Neural cell (in vitro differentiated cells): ENCODE data around the gene ETFA. TPM values are rescaled to one million over a fixed set of nuclear protein-coding genes. Genes with fewer than 3 reads are reported as not detected.

ENCODE experiments used
- H2AFZ ChIP-seq: fragments of 200-600, 300-800 bp; sonication (generic), shearing (Covaris generic); 2 replicates; pipeline ENCODE4 v1.6.0; 2014; ENCODE audit warnings: low read depth, mild to moderate bottlenecking, antibody characterized with exemption, low read length, moderate library complexity
- H3F3A ChIP-seq: fragments of 200-600 bp; shearing (Covaris generic); 2 replicates; pipeline ENCODE4 v1.6.1; 2016; ENCODE audit warnings: mild to moderate bottlenecking, moderate library complexity, mixed read lengths, antibody characterized with exemption, low read length; ENCODE audit not compliant: insufficient read depth, poor library complexity, severe bottlenecking
- H3K27ac ChIP-seq: fragments of 200-600, 300-800 bp; sonication (generic), shearing (Covaris generic); 2 replicates; pipeline ENCODE4 v1.5.1; 2014; ENCODE audit warnings: mild to moderate bottlenecking, low read length, moderate library complexity
- H3K27me3 ChIP-seq: fragments of 300-800, 200-600 bp; sonication (generic), shearing (Covaris generic); 2 replicates; pipeline ENCODE4 v1.6.0; 2014; ENCODE audit warnings: mild to moderate bottlenecking, low read depth, low read length, moderate library complexity; ENCODE audit not compliant: insufficient read depth
- H3K36me3 ChIP-seq: fragments of 300-800, 200-600 bp; sonication (generic), shearing (Covaris generic); 2 replicates; pipeline ENCODE4 v1.5.1; 2014; ENCODE audit warnings: mild to moderate bottlenecking, antibody characterized with exemption, low read length, moderate library complexity; ENCODE audit not compliant: insufficient read depth
- H3K4me2 ChIP-seq: fragments of 300-800, 200-600 bp; sonication (generic), shearing (Covaris generic); 2 replicates; pipeline ENCODE4 v1.6.0; 2014; ENCODE audit warnings: mild to moderate bottlenecking, low read length
- H3K4me3 ChIP-seq: fragments of 300-800, 200-600 bp; sonication (generic), shearing (Covaris generic); 2 replicates; pipeline ENCODE4 v1.5.1; 2014; ENCODE audit warnings: mild to moderate bottlenecking, low read length, moderate library complexity
- H3K79me2 ChIP-seq: fragments of 200-600 bp; shearing (Covaris generic); replicated peaks from 2 replicates; pipeline ENCODE4 v1.6.0; 2014; ENCODE audit warnings: mild to moderate bottlenecking, low read length, moderate library complexity; ENCODE audit not compliant: insufficient read depth
- H3K9ac ChIP-seq: fragments of 300-800, 200-600 bp; sonication (generic), shearing (Covaris generic); 2 replicates; pipeline ENCODE4 v1.6.1; 2016; ENCODE audit warnings: mild to moderate bottlenecking, low read length, mixed read lengths
- H3K9me2 ChIP-seq: fragments of 200-600 bp; shearing (Covaris generic); 2 replicates; pipeline ENCODE4 v1.6.1; 2016; ENCODE audit warnings: mild to moderate bottlenecking, low read length, mixed read lengths; ENCODE audit not compliant: insufficient read depth
- H3K9me3 ChIP-seq: fragments of 200-600, 300-800 bp; sonication (generic), shearing (Covaris generic); 2 replicates; pipeline ENCODE4 v1.6.1; 2016; ENCODE audit warnings: mild to moderate bottlenecking, mixed run types, low read length, moderate library complexity, mixed read lengths
- H4K20me1 ChIP-seq: fragments of 200-600 bp; shearing (Covaris generic); 2 replicates; pipeline ENCODE4 v1.6.1; 2016; ENCODE audit warnings: mild to moderate bottlenecking, mixed run types; ENCODE audit not compliant: insufficient read depth
- EP300 ChIP-seq: fragments of 450-650 bp; conservative IDR thresholded peaks from 2 replicates; pipeline ENCODE4 v1.6.1; 2014; ENCODE audit warnings: antibody characterized with exemption, mild to moderate bottlenecking, moderate library complexity; ENCODE audit not compliant: poor library complexity, severe bottlenecking
- EZH2 ChIP-seq: fragments of 200-600, 300-800 bp; shearing (Covaris generic), sonication (generic); IDR thresholded peaks from 2 replicates; pipeline ENCODE4 v1.6.1; 2014; ENCODE audit warnings: antibody characterized with exemption, low read length, borderline replicate concordance, mild to moderate bottlenecking; ENCODE audit not compliant: insufficient read depth, poor library complexity, severe bottlenecking
- MXI1 ChIP-seq: fragments of 450-650 bp; conservative IDR thresholded peaks from 2 replicates; pipeline ENCODE4 v1.6.1; 2014; ENCODE audit warnings: antibody characterized with exemption, mild to moderate bottlenecking; ENCODE audit not compliant: poor library complexity, severe bottlenecking
- POLR2AphosphoS5 ChIP-seq: IDR thresholded peaks from 2 replicates; pipeline ENCODE4 v1.6.1; 2012
- RAD21 ChIP-seq: fragments of 450-650 bp; conservative IDR thresholded peaks from 2 replicates; pipeline ENCODE4 v1.6.1; 2014; ENCODE audit warnings: antibody characterized with exemption, mild to moderate bottlenecking, moderate library complexity
- SMC3 ChIP-seq: fragments of 450-650 bp; conservative IDR thresholded peaks from 2 replicates; pipeline ENCODE4 v1.6.1; 2014; ENCODE audit warnings: antibody characterized with exemption, mild to moderate bottlenecking, moderate library complexity; ENCODE audit not compliant: poor library complexity
- TAF1 ChIP-seq: IDR thresholded peaks from 2 replicates; pipeline ENCODE4 v1.6.1; 2012; ENCODE audit warnings: low read depth
- polyA plus RNA-seq: library from polyadenylated mRNA; depleted of rRNA; stranded (reverse); fragments of >200 nt; gene quantifications from 2 replicates; pipeline ENCODE4 v1.2.3, GENCODE V29; 2014
- TF ChIP-seq, protein P1 (sequence below): fragments of 450-650 bp; IDR thresholded peaks from 2 replicates; pipeline ENCODE4 v1.5.1; 2014; ENCODE audit warnings: antibody characterized with exemption, mild to moderate bottlenecking, moderate library complexity; ENCODE audit not compliant: poor library complexity, severe bottlenecking
- TF ChIP-seq, protein P2 (sequence below): IDR thresholded peaks from 2 replicates; pipeline ENCODE4 v1.6.1; 2012; ENCODE audit warnings: borderline replicate concordance

ETFA gene
- polyA plus RNA-seq, 1 donor from 2014 or later = 145 TPM

DNA sequence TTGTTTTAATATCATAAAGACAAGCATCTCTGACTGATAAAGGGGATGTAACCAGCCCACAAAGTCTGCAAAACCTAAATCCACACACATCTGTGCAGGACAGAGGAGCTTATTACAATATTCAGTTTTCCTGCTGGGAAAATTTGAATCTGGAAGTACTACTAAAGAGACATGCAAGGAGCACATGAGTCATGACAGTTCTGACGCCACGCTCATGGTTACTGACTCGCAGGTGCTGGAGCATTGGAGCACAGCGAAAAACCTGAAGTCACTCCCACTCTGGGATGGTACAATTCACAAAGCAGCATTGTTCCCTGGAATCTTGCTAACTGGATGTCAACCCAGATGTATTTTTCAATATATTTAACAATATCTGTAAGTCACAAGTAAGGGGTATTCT lies 17.7 kb upstream of the ETFA start:
- no peak overlapping the region for H3K4me2 ChIP-seq
- no peaks in the 10 kb centered on the region for H3F3A ChIP-seq
- H3K27ac ChIP-seq = no peak overlapping the region
- H4K20me1 ChIP-seq = no peaks in the 10 kb centered on the region
- no peak overlapping the region for H2AFZ ChIP-seq
- H3K9me2 ChIP-seq = no peaks in the 10 kb centered on the region
- TF ChIP-seq EZH2 (no peak), TAF1 (no peak), RAD21 (no peak), EP300 (no peak), SMC3 (no peak), MXI1 (no peak), POLR2AphosphoS5 (no peak)
- TF ChIP-seq, protein P1, sequence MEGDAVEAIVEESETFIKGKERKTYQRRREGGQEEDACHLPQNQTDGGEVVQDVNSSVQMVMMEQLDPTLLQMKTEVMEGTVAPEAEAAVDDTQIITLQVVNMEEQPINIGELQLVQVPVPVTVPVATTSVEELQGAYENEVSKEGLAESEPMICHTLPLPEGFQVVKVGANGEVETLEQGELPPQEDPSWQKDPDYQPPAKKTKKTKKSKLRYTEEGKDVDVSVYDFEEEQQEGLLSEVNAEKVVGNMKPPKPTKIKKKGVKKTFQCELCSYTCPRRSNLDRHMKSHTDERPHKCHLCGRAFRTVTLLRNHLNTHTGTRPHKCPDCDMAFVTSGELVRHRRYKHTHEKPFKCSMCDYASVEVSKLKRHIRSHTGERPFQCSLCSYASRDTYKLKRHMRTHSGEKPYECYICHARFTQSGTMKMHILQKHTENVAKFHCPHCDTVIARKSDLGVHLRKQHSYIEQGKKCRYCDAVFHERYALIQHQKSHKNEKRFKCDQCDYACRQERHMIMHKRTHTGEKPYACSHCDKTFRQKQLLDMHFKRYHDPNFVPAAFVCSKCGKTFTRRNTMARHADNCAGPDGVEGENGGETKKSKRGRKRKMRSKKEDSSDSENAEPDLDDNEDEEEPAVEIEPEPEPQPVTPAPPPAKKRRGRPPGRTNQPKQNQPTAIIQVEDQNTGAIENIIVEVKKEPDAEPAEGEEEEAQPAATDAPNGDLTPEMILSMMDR = no peak
- no peak overlapping the region for H3K9ac ChIP-seq
- peaks cover 15% of the 10 kb centered on the region for H3K27me3 ChIP-seq
- no peak overlapping the region for H3K4me3 ChIP-seq
- H3K79me2 ChIP-seq = no peaks in the 10 kb centered on the region
- H3K36me3 ChIP-seq = no peaks in the 10 kb centered on the region
- H3K9me3 ChIP-seq = no peaks in the 10 kb centered on the region

- no peak overlapping the region for H3K4me3 ChIP-seq
- TF ChIP-seq EZH2 (no peak), SMC3 (no peak), POLR2AphosphoS5 (no peak), MXI1 (no peak), TAF1 (no peak), RAD21 (no peak), EP300 (no peak)
- TF ChIP-seq, protein P2, sequence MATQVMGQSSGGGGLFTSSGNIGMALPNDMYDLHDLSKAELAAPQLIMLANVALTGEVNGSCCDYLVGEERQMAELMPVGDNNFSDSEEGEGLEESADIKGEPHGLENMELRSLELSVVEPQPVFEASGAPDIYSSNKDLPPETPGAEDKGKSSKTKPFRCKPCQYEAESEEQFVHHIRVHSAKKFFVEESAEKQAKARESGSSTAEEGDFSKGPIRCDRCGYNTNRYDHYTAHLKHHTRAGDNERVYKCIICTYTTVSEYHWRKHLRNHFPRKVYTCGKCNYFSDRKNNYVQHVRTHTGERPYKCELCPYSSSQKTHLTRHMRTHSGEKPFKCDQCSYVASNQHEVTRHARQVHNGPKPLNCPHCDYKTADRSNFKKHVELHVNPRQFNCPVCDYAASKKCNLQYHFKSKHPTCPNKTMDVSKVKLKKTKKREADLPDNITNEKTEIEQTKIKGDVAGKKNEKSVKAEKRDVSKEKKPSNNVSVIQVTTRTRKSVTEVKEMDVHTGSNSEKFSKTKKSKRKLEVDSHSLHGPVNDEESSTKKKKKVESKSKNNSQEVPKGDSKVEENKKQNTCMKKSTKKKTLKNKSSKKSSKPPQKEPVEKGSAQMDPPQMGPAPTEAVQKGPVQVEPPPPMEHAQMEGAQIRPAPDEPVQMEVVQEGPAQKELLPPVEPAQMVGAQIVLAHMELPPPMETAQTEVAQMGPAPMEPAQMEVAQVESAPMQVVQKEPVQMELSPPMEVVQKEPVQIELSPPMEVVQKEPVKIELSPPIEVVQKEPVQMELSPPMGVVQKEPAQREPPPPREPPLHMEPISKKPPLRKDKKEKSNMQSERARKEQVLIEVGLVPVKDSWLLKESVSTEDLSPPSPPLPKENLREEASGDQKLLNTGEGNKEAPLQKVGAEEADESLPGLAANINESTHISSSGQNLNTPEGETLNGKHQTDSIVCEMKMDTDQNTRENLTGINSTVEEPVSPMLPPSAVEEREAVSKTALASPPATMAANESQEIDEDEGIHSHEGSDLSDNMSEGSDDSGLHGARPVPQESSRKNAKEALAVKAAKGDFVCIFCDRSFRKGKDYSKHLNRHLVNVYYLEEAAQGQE = no peak
- H4K20me1 ChIP-seq = no peaks in the 10 kb centered on the region
- no peaks in the 10 kb centered on the region for H3K36me3 ChIP-seq
- H2AFZ ChIP-seq = no peak overlapping the region
- H3K4me2 ChIP-seq = no peak overlapping the region
- H3F3A ChIP-seq = no peaks in the 10 kb centered on the region
- no peaks in the 10 kb centered on the region for H3K9me2 ChIP-seq
- H3K27me3 ChIP-seq = peaks cover 8% of the 10 kb centered on the region
- no peak overlapping the region for H3K9ac ChIP-seq
- no peak overlapping the region for H3K27ac ChIP-seq
- H3K9me3 ChIP-seq = no peaks in the 10 kb centered on the region
- H3K79me2 ChIP-seq = no peaks in the 10 kb centered on the region
Measured at GRCh38 chr15:76328106-76328696, 16.9 kb upstream of the ETFA start.
